Activated naive CD8-positive, alpha-beta T cell treated with anti-CD3 and anti-CD28 coated beads, Interleukin-2, amount 50 U/mL, for 24 hours (primary cell): ENCODE results near the gene COPS7A.
A peak's percentile ranks its signal among the peaks of the same experiment; 100 is the strongest.
"Not testable (repeated sequence)": the region's sequence is repeated elsewhere in the genome, so short reads cannot be mapped to it uniquely, and the experiment has no call there.

Experiments
- ATAC-seq: fragments of 150-1000 bp; cut with Tn5 transposase; one replicate; pipeline ENCODE4 v1.10.0; 2021
- DNase-seq: peaks from one replicate; pipeline ENCODE4 v3.0.0; 2021
- H3K27ac Mint-ChIP-seq: one replicate; pipeline ENCODE4 v1.8.0; 2021; ENCODE audit warnings: mild to moderate bottlenecking, mixed read lengths
- H3K27me3 Mint-ChIP-seq: one replicate; pipeline ENCODE4 v1.8.0; 2021; ENCODE audit warnings: mixed read lengths
- H3K36me3 Mint-ChIP-seq: one replicate; pipeline ENCODE4 v1.8.0; 2021; ENCODE audit warnings: low read depth, mixed read lengths
- H3K4me1 Mint-ChIP-seq: one replicate; pipeline ENCODE4 v1.8.0; 2021; ENCODE audit warnings: mixed read lengths
- H3K4me3 Mint-ChIP-seq: one replicate; pipeline ENCODE4 v1.8.0; 2021; ENCODE audit warnings: mild to moderate bottlenecking, moderate library complexity, mixed read lengths
- H3K9me3 Mint-ChIP-seq: one replicate; pipeline ENCODE4 v1.8.0; 2021; ENCODE audit warnings: mixed read lengths

The COPS7A gene

GRCh38 chr12:6725350-6725749 lies 1.5 kb downstream of the COPS7A start:
- H3K27me3 Mint-ChIP-seq: no peaks in the 10 kb centered on the region
- H3K4me3 Mint-ChIP-seq: peak overlapping the region; percentile 89
- H3K27ac Mint-ChIP-seq: peak overlapping the region; percentile 61
- ATAC-seq: no peak
- H3K4me1 Mint-ChIP-seq: peaks cover 30% of the 10 kb centered on the region
- DNase-seq: no peak
- H3K9me3 Mint-ChIP-seq: no peaks in the 10 kb centered on the region
- peaks cover 23% of the 10 kb centered on the region for H3K36me3 Mint-ChIP-seq

GRCh38 chr12:6729186-6729585 lies 5.3 kb downstream of the COPS7A start:
- Mint-ChIP-seq H3K9me3 (no peaks in the 10 kb centered on the region), H3K4me3 (no peak overlapping the region), H3K4me1 (peaks cover 17% of the 10 kb centered on the region), H3K36me3 (peaks cover 32% of the 10 kb centered on the region), H3K27me3 (no peaks in the 10 kb centered on the region), H3K27ac (no peak overlapping the region)
- ATAC-seq (no peak), DNase-seq (no peak)

- Mint-ChIP-seq H3K9me3 (no peaks in the 10 kb centered on the region), H3K4me3 (no peak overlapping the region), H3K27me3 (no peaks in the 10 kb centered on the region), H3K27ac (no peak overlapping the region), H3K4me1 (peaks cover 10% of the 10 kb centered on the region), H3K36me3 (peaks cover 32% of the 10 kb centered on the region)
- ATAC-seq (no peak), DNase-seq (no peak)
Observed at GRCh38 chr12:6730169-6730568, 6.3 kb downstream of the COPS7A start.

- peaks cover 15% of the 10 kb centered on the region for H3K36me3 Mint-ChIP-seq
- DNase-seq (no peak), ATAC-seq (no peak)
- peaks cover 4% of the 10 kb centered on the region for H3K4me1 Mint-ChIP-seq
- H3K9me3 Mint-ChIP-seq: no peaks in the 10 kb centered on the region
- H3K27me3 Mint-ChIP-seq: no peaks in the 10 kb centered on the region
- H3K4me3 Mint-ChIP-seq: no peak overlapping the region
- H3K27ac Mint-ChIP-seq: no peak overlapping the region
Observed at GRCh38 chr12:6734506-6735387, 10.9 kb downstream of the COPS7A start.

- H3K27ac Mint-ChIP-seq: no peak overlapping the region
- H3K4me1 Mint-ChIP-seq: peaks cover 4% of the 10 kb centered on the region
- ATAC-seq (peak; percentile 76), DNase-seq (peak; percentile 36)
- no peaks in the 10 kb centered on the region for H3K9me3 Mint-ChIP-seq
- peaks cover 9% of the 10 kb centered on the region for H3K36me3 Mint-ChIP-seq
- no peak overlapping the region for H3K4me3 Mint-ChIP-seq
- no peaks in the 10 kb centered on the region for H3K27me3 Mint-ChIP-seq
Observed at GRCh38 chr12:6735448-6736191, 11.8 kb downstream of the COPS7A start.

GRCh38 chr12:6736754-6737153 lies 12.9 kb downstream of the COPS7A start:
- no peaks in the 10 kb centered on the region for H3K27me3 Mint-ChIP-seq
- H3K27ac Mint-ChIP-seq: no peak overlapping the region
- H3K4me1 Mint-ChIP-seq: peaks cover 4% of the 10 kb centered on the region
- H3K4me3 Mint-ChIP-seq: no peak overlapping the region
- H3K36me3 Mint-ChIP-seq: peaks cover 3% of the 10 kb centered on the region
- ATAC-seq: no peak
- H3K9me3 Mint-ChIP-seq: no peaks in the 10 kb centered on the region
- DNase-seq: no peak

- DNase-seq, H3K4me3 Mint-ChIP-seq, H3K9me3 Mint-ChIP-seq, H3K27me3 Mint-ChIP-seq, ATAC-seq, H3K27ac Mint-ChIP-seq: not testable (repeated sequence)
- peaks cover 28% of the 10 kb centered on the region for H3K36me3 Mint-ChIP-seq
- H3K4me1 Mint-ChIP-seq: peaks cover 41% of the 10 kb centered on the region
Observed at GRCh38 chr12:6742080-6742479, 18.2 kb downstream of the COPS7A start.

- Mint-ChIP-seq H3K27ac (peak overlapping the region; percentile 85), H3K4me3 (peak overlapping the region; percentile 28), H3K36me3 (peaks cover 35% of the 10 kb centered on the region), H3K4me1 (peaks cover 41% of the 10 kb centered on the region), H3K9me3 (peaks cover 10% of the 10 kb centered on the region), H3K27me3 (no peaks in the 10 kb centered on the region)
- peak; percentile 79 for ATAC-seq
- DNase-seq: no peak
Observed at GRCh38 chr12:6742834-6743233, 19.0 kb downstream of the COPS7A start.

- not testable (repeated sequence) for H3K9me3 Mint-ChIP-seq, H3K27me3 Mint-ChIP-seq, DNase-seq
- peak overlapping the region; percentile 28 for H3K4me3 Mint-ChIP-seq
- H3K36me3 Mint-ChIP-seq: peaks cover 40% of the 10 kb centered on the region
- peaks cover 41% of the 10 kb centered on the region for H3K4me1 Mint-ChIP-seq
- peak; percentile 41 for ATAC-seq
- peak overlapping the region; percentile 85 for H3K27ac Mint-ChIP-seq
Observed at GRCh38 chr12:6743300-6743699, 19.5 kb downstream of the COPS7A start.

- Mint-ChIP-seq H3K27me3 (no peaks in the 10 kb centered on the region), H3K36me3 (peaks cover 53% of the 10 kb centered on the region), H3K27ac (peak overlapping the region; percentile 67), H3K4me3 (no peak overlapping the region), H3K9me3 (peaks cover 10% of the 10 kb centered on the region), H3K4me1 (peaks cover 43% of the 10 kb centered on the region)
- peak; percentile 39 for ATAC-seq
- DNase-seq: no peak
Observed at GRCh38 chr12:6745741-6746525, 22.1 kb downstream of the COPS7A start.

- peak overlapping the region; percentile 13 for H3K27ac Mint-ChIP-seq
- peaks cover 10% of the 10 kb centered on the region for H3K9me3 Mint-ChIP-seq
- DNase-seq (no peak), ATAC-seq (no peak)
- no peak overlapping the region for H3K4me3 Mint-ChIP-seq
- no peaks in the 10 kb centered on the region for H3K27me3 Mint-ChIP-seq
- H3K4me1 Mint-ChIP-seq: peaks cover 51% of the 10 kb centered on the region
- peaks cover 61% of the 10 kb centered on the region for H3K36me3 Mint-ChIP-seq
Observed at GRCh38 chr12:6747216-6747615, 23.4 kb downstream of the COPS7A start.

GRCh38 chr12:6748761-6749160 lies 24.9 kb downstream of the COPS7A start:
- Mint-ChIP-seq H3K27ac (no peak overlapping the region), H3K27me3 (no peaks in the 10 kb centered on the region), H3K4me3 (no peak overlapping the region), H3K4me1 (peaks cover 44% of the 10 kb centered on the region), H3K36me3 (peaks cover 55% of the 10 kb centered on the region), H3K9me3 (peaks cover 4% of the 10 kb centered on the region)
- DNase-seq: no peak
- no peak for ATAC-seq

- Mint-ChIP-seq H3K27ac (peak overlapping the region; percentile 33), H3K36me3 (peaks cover 47% of the 10 kb centered on the region)
Observed at GRCh38 chr12:6750506-6750905, 26.7 kb downstream of the COPS7A start.

GRCh38 chr12:6751767-6752166 lies 27.9 kb downstream of the COPS7A start:
- H3K36me3 Mint-ChIP-seq: peaks cover 38% of the 10 kb centered on the region

More at GRCh38 chr12:6750506-6750905, 26.7 kb downstream of the COPS7A start:
- Mint-ChIP-seq H3K9me3 (no peaks in the 10 kb centered on the region), H3K27me3 (no peaks in the 10 kb centered on the region), H3K4me3 (no peak overlapping the region), H3K4me1 (peaks cover 41% of the 10 kb centered on the region)
- ATAC-seq (no peak), DNase-seq (no peak)

More at GRCh38 chr12:6751767-6752166, 27.9 kb downstream of the COPS7A start:
- H3K27ac Mint-ChIP-seq: peak overlapping the region; percentile 74
- no peaks in the 10 kb centered on the region for H3K9me3 Mint-ChIP-seq
- no peaks in the 10 kb centered on the region for H3K27me3 Mint-ChIP-seq
- ATAC-seq (no peak), DNase-seq (no peak)
- peak overlapping the region; percentile 90 for H3K4me3 Mint-ChIP-seq
- H3K4me1 Mint-ChIP-seq: peaks cover 32% of the 10 kb centered on the region
